ENCODE results near the gene SEMA3E.

GRCh38 chr7:83614112-83614511 lies 34.8 kb downstream of the SEMA3E start:
- TF ChIP-seq ZNF274 (IDR thresholded peaks at IDR 0.05; ENCODE audit: low read depth, low read length) (no peak), YY1 (IDR thresholded peaks at IDR 0.05; ENCODE audit: insufficient read depth, insufficient read length) (no peak)
